ENCODE data around the gene SMG9.
"Not testable (repeated sequence)": the region's sequence is repeated elsewhere in the genome, so short reads cannot be mapped to it uniquely, and the experiment has no call there.

GRCh38 chr19:43682269-43682668, 72.5 kb downstream of the SMG9 start:
- not testable (repeated sequence) for TF ChIP-seq POLR2A, CTCF (IDR thresholded peaks at IDR 0.05)

Data from breast epithelium (tissue), 3 donors.